HG03039 (cell line): ENCODE data around the gene AQR.
"Not testable (repeated sequence)": the region's sequence is repeated elsewhere in the genome, so short reads cannot be mapped to it uniquely, and the experiment has no call there.

ENCODE experiments used
- ATAC-seq: cut with Tn5 transposase; IDR thresholded peaks from one replicate; pipeline ENCODE4 v1.9.1; 2021; ENCODE audit warnings: mild to moderate bottlenecking, moderate library complexity; ENCODE audit not compliant: unreplicated experiment

Gene AQR

DNA sequence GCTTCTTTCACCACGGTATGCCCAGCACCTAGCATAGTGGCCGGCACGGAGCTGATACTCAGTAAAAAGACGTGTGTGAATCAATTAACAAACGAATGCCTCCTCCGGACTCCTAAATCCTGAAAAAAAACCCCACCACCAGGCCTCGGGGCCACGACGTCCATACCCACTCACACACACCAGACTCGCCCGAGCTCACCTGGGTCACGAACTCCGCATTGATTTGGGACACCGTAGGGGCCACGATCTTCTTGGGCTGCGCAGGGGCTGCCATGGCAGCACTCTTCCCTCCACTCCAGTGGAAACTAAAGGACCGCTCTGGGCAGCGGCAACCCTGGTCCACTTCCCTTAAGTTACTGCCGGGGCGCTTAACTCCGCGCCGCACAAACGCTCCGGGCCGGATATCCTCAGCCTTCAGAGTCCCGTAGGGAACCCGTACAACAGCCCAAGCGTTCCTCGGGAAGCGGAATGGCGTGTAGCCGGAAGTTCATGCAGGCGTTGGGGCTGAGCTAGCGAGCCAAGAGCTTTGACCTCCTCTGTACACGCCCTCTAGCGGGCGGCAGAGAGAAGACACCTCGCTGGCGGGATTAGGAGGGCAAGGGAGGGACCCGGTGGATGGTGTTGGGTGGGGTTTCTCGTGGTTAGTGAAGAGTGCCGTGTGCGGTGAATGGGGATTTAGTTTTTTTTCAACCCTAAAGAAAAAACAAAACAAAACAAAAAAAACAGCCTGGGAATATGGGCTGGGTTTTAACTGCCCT, at the start of gene AQR:
Gene AQR, minus strand, starts transcription at position 403 of the 758 bp plus-strand sequence. Its CDS starts 129 bp downstream, at position 274.
- ATAC-seq = peak; percentile 99

DNA sequence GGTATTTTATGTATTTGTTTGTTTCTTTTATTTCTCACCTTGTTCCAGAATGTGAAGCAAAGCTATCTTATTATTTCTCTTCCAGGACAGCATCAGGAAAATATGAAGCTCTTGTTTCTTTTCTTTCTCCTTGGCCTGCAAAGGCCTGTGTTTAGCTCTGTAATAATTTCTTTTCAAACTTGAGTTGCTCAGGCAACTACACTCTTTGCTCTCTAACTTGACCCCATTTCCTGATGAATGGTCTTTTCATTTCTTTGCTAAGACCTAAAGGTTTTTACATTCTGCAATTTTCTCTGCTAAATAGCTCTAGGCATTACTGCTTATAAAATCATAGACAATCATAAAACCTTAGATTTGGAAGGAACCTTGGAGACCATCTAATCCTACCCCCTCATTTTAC, 44.7 kb upstream of the AQR start:
- no peak for ATAC-seq

DNA sequence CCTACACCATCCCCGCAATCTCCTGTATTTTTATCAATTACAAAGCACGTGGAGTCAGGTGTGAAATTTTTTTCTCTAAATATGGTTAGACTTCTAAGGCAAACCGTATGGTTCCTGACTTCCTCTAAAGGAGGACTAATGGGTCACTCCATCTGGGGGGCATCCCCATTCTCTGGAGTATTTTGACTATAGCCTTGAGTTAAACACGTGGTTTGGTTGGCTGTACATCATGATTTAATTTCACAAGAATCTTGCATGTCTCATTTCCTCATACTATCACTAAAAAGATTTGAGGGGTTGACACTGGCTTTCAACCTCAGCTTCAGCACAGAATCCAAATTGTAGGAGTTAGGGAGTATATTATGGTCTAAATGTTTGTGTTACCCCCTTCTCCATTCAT, 43.8 kb upstream of the AQR start:
- ATAC-seq = no peak

DNA sequence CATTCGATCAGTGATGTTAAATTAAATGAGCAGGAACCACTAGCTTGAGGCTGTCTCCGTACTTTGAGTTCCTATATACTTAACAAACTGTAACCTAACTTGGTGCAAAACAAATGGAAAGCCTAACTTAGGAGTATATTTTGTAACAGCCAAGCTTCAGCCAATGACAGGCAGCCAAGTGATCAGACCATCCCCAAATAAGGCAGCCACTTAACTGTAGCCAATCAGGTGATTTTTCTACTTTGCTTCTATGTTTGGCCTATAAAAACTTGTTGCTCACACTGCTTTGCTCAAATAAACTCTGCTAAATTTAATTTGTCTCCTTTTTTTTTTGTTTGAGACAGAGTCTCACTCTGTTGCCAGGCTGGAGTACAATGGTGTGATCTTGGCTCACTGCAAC, 37.9 kb upstream of the AQR start:
- ATAC-seq = no peak

DNA sequence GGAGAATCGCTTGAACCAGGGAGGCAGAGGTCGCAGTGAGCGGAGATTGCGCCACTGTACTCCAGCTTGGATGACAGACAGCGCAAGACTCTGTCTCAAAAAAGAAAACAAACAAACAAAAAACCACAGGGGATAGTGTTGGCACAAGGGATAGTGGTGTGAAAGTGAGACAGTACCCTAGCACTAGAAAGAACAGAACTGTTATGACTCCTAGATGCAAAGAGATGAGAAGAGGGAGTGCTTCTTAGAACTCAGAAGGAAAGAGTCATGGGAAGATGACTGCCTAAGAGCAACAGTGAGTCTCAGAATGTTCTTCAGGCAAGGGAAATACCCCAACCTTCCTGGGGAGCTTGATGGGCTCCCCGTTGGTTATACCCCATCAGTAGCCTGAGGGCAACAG, 36.4 kb upstream of the AQR start:
- ATAC-seq = no peak

DNA sequence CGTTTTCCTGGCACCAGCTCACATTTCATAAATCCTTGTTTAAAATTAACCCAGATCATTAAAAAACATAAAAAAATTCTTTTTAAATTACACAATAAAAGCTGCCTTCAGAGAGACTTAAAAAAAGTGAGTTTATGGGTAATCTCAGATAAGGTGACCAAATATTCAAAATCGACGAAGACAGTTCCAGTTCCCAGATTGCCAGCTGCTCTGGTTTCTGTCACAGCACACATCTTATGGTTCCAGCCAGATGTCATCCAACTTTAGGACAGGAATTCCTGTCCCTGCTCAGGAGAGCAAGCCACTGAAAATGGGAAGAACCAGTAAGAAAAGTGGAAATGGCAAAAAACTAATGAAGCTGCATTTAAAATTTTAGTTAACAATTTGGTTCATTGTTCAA, 34.4 kb upstream of the AQR start:
- no peak for ATAC-seq

DNA sequence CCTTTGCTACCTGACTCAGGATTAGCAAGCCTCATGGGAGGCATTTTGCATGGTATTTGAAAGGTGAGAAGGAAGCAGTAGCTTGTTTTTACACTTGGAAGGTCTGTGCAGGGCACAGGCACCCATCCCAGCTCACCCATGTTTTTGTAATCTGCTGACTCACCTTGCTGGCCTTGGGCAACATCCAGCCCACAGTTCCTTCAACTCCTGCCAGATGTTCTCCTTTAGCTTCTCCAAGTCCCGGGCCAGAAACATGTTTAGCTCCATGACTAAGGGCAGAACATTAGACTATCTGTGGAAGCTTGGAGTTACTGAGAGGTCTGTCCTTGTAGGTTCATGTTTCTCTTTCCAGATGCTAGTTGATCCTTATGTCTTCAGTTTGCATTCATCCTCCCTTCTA, 31.0 kb upstream of the AQR start:
- ATAC-seq = no peak

DNA sequence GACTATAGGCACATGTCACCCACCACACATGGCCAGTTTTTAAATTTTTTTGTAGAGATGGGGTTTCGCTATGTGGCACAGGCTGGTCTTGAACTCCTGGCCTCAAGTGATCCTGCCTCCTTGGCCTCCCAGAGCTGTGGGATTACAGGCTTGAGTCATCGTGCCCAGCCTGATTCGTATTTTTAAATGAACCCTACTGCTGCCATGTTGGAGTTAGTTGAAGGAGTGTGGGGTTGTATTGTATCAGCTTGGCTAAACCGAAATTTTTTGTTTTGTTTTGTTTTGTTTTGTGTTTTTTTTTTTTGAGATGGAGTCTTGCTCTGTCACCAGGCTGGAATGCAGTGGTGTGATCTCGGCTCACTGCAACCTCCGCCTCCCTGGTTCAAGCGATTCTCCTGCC, 30.4 kb upstream of the AQR start:
- no peak for ATAC-seq

DNA sequence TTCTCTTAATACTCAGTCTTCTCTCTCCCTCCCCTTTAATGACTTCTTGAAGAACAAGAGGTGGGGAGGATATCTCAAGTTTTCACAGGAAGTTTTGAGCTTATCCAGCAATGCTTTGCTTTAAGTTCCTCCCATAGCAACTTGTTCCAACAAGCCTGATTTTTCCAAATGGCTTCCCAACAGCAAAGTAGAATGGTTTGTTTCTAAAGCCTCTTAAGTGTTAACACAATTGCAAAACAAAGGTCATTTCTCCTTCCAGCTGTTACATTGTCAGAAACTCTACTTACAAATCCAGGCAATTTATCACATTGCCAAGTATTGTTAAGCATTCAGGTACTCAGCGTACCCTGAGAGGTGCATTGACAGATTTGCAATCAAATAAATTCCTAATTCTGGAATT, 25.4 kb upstream of the AQR start:
- no peak for ATAC-seq

DNA sequence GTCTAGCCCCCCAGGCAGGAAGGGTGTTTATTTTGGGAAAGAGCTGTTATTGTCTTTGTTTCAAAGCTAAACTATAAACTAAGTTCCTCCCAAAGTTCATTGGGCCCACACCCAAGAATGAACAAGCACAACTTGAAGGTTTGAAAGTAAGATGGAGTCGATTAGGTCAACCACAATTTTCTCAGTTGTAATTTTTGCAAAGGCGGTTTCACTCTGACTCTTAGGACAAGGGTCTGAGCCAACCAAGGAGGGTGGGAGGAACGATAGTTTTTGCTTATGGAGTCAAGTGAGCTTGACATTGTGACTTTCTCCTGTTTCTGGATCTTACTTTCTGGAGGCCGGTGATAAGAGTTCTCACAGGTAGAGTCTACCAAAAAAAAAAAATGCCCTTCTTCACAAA, 24.3 kb upstream of the AQR start:
- peak; percentile 92 for ATAC-seq

DNA sequence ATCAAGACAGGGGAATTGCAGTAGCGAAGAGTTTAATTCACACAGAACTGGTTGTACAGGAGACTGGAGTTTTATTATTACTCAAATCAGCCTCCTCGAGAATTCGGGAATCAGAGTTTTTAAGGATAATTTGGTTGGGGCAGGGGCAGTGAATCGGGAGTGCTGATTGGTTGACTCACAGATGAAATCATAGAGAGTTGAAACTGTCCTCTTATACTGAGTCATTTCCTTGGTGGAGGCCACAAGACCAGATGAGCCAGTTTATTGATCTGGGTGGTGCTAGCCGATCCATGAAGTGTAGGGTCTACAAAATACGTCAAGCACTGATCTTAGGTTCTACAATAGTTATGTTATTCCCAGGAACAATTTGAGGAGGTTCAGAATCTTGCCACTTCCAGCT, 23.9 kb upstream of the AQR start:
- ATAC-seq = no peak

DNA sequence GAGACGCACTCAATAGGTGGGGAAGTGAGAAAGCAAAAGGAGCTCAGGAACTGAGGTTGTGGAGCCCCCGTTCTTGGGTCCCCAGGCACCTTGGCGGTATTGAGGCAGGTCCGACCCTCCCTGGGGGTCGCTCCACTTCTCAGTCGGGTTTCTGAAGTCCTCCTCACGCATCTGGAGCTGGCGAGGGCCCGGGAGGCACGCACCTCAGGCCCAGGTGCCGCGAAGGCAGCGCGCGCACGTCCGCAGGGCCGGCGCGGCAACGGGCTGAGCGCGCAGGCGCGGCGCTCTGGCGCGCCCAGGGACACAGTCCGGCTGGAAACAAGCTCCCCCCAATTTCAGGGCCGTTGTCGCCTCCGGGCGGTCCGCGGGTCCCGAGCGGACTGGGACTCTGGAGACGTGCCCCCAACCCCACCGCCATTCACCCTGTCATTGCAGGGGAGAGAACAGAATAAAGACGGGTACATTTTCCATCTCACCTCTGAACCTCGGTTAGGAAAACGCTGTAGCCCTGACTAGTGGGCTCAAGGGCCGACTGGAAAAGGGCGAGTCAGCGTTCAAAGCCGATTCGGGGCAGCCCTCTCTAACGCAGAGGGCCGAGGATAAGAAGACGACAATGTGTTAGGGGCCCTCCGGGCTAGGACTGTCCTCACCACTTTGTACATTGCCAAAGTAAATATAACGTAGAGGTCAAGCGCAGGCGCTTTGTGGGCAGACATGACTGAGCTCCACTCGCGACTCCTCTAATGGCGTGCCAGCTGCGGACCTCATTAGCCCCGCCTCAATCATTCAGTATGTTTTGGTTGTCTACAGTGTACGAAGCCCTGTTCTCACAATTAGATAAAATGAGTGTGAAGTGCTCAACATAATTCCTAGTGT, 18.7 kb upstream of the AQR start, which contains the start of gene ZNF770:
Gene ZNF770, minus strand, starts transcription at position 261 of the 876 bp plus-strand sequence. CDS start 4,853 bp downstream, outside the sequence.
- ATAC-seq = peak; percentile 70

DNA sequence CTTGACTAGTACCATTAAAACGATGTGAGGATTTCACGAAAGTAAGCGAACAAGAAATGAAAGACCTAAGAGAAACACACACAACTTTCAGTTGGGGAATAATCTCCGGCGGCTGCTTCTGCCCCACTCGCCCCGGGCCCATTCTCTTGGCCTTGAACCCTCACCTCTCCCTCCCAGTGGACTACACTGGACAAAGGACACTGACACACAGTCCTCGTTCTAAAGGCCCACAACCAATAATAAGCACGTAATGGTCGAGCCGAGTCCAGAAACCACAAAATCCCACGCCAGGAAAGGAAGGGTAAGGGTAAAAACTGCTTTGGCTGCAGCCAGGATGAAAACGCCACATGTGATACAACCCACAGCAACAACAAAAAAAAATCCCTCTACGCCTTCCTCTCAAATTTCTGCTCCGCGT, 18.1 kb upstream of the AQR start:
- no peak for ATAC-seq

DNA sequence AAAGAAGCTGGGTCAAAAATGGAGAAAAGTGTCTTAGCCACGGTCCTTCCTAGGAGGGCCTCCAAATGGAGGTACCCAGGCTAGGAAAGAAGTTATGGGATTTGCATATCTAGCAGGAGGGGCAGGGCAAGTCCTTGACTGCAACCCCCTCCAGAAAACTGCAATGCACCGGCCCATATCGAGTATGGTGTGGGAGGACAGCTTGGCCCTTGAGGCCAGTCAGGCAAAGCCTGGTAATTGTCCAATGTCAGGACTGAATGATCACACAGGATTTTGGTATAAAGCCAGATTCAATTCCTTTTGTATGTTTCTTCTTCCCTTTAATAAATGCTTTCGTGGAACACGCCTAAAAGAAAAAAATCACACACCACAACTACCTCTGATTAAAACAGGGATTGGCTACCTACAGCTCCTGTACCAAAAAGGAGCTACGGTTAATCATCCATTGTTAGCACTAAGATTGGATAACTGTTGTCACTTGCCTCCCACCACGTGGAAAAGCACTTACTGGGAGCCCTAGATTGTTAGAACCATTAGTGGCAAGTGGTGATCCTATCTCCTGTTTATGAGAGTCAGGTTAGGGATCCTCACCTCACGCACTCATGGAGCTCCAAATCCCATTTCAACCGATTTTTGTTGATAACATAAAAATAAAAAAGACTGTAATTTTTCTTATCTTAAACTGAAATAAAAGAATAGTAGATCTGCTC, 17.4 kb upstream of the AQR start:
- no peak for ATAC-seq

DNA sequence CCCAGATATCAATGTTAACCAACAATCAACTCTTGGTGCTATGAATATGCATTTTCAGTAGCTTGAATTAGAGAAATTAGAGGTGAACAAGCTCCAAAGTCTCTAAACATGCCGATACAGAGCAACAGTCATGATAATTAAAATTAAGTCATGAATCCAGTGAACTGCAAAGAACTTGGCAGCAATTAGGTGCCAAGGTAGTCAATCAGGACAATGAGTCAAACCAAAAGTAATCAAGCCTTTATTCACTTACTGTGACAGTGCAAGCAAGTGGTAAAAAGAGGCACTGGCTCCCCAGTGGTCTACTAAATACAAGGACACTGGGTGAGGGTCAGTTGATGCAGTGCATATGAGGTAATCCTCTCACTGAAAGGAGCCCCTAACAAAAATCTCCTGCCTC, 16.8 kb upstream of the AQR start:
- ATAC-seq = no peak

DNA sequence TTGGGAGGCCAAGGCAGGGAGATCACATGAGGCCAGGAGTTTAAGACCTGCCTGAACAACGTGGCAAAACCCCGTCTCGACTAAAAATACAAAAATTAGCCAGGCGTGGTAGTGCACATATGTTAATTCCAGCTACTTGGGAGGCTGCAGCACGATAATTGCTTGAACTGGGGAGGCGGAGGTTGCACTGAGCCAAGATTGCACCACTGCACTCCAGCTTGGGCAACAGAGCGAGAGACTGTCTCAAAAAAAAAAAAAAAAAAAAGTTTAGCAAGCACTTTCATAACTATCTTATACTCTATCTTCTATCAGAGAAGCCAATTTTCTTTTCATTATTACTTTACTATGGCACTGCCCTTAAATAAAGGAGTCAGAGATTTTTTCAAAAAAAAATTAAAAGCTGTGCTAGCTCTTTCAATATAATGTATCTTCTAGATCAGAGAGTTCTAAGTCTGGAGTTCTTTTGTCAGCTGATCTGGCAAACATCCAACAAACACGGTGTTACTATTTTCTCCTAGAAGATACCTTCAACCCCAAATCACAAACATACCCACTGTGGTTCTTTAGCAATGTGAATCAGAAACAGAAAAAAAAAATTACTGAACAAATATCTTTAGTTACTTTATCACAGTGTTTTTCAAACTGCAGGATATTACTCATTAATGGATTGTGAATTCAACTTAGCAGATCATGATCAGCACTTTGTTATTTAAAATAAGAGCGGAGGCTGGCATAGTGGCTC, 15.5 kb upstream of the AQR start:
- ATAC-seq = no peak

DNA sequence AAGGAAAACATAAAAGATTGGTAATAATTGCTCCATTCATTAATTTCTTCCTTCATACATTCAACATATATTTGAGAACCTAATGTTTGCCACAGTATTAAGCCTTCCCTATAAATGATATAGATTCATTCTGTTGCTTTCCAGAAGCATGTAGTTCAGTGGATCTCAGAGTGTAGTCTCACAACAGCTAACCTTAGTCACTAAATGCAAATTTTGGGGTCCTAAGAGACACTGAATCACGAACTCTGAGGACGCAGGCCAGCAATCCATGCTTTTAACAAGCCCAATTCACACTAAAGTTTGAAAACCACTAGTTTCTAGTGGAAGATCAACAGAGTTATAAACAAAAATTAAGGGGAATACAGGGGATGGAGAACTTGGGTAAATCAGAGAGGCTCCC, 7.2 kb upstream of the AQR start:
- no peak for ATAC-seq

DNA sequence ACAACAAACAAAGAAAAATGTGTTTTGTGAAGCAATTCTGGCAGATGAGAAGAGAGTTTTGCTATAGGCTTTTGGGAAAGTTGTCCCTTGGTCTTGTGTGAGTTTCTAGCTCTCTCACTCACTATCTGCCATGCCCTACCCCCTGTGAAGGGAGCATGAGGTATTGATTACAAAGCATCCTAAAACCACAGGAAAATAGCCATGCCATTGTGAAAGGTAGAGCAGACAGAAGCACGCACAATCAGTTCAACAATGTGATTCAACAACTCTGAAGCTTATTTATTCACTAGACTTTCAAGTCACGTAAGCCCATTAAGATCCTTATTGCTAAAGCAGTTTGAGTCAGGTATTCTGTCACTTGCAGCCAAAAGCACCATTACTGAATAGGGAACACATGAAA, 6.5 kb upstream of the AQR start:
- ATAC-seq = no peak

DNA sequence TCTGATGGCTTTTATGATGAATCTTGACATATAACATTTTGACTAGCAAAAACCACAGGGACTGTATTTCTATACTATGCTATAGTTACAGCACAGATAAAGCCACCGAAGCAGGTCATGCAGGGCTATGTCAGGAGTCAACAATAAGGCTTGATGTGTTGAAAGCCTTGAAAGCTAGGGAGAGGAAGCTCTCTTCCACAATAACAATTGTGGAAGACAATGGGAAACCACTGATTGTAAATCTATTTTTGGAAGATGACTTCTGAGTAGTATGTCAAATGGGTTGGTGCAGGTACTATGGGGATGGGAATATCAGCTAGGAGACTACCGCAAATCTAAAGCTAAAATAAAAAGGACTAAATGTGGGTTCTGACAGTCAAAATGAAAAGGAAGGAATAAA, 4.0 kb upstream of the AQR start:
- ATAC-seq = no peak

DNA sequence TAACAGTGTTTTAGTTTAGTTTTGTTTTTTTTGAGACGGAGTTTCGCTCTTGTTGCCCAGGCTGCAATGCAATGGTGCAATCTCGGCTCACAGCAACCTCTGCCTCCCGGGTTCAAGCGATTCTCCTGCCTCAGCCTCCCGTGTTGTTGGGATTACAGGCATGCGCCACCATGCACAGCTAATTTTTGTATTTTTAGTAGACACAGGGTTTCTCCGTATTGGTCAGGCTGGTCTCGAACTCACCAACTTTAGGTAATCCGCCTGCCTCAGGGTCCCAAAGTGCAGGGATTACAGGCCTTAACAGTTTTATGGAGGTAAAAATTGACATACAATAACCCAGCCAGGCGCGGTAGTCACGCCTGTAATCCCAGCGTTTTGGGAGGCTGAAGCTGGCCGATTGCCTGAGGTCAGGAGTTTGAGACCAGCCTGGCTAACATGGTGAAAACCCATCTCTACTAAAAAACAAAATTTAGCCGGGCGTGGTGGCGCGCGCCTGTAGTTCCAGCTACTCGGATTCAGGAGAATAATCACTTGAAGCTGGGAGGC, 629 bp upstream of the AQR start:
- ATAC-seq = not testable (repeated sequence)
